ENCODE results near the gene PRKAR1B.

GRCh38 chr7:630539-630938 is 96.5 kb downstream of the PRKAR1B start:
- no peak for TF ChIP-seq EZH2 (IDR thresholded peaks at IDR 0.05; ENCODE audit: borderline replicate concordance, low read length)
- TF ChIP-seq, protein P1, sequence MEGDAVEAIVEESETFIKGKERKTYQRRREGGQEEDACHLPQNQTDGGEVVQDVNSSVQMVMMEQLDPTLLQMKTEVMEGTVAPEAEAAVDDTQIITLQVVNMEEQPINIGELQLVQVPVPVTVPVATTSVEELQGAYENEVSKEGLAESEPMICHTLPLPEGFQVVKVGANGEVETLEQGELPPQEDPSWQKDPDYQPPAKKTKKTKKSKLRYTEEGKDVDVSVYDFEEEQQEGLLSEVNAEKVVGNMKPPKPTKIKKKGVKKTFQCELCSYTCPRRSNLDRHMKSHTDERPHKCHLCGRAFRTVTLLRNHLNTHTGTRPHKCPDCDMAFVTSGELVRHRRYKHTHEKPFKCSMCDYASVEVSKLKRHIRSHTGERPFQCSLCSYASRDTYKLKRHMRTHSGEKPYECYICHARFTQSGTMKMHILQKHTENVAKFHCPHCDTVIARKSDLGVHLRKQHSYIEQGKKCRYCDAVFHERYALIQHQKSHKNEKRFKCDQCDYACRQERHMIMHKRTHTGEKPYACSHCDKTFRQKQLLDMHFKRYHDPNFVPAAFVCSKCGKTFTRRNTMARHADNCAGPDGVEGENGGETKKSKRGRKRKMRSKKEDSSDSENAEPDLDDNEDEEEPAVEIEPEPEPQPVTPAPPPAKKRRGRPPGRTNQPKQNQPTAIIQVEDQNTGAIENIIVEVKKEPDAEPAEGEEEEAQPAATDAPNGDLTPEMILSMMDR (conservative IDR thresholded peaks at IDR 0.05 in 1 of 2, IDR thresholded peaks at IDR 0.05 in 1 of 2; ENCODE audit: extremely low read depth in 1 of 2, insufficient read depth in 1 of 2, low read depth in 1 of 2, low read length in 2 of 2) = no peak

All from mammary epithelial cell (primary cell).